DND-41 (cell line): ENCODE results near the gene TMEM14A.

ENCODE experiments used
- ATAC-seq: fragments of 200-7000 bp; cut with Tn5 transposase; 3 replicates; pipeline ENCODE4 v1.9.1; 2021; ENCODE audit warnings: low read depth; ENCODE audit not compliant: insufficient read depth
- DNase-seq: peaks from one replicate; pipeline ENCODE4 v3.0.0-alpha.2; 2020
- H2AFZ ChIP-seq: 2 replicates; pipeline ENCODE4 v1.6.0; 2012; ENCODE audit warnings: low read depth, low read length
- H3K27ac ChIP-seq: 2 replicates; pipeline ENCODE4 v1.5.1; 2012; ENCODE audit warnings: low read length, inconsistent platforms
- H3K27me3 ChIP-seq: fragments of 200-600 bp; sonication (generic); 2 replicates; pipeline ENCODE4 v1.6.0; 2012; ENCODE audit warnings: low read length, mild to moderate bottlenecking, inconsistent platforms; ENCODE audit not compliant: insufficient read depth, poor library complexity
- H3K36me3 ChIP-seq: 2 replicates; pipeline ENCODE4 v1.5.1; 2012; ENCODE audit warnings: low read length, inconsistent platforms; ENCODE audit not compliant: insufficient read depth
- H3K4me1 ChIP-seq: 2 replicates; pipeline ENCODE4 v1.5.1; 2012; ENCODE audit warnings: mild to moderate bottlenecking, low read length; ENCODE audit not compliant: insufficient read depth
- H3K4me2 ChIP-seq: 2 replicates; pipeline ENCODE4 v1.6.0; 2012; ENCODE audit warnings: mild to moderate bottlenecking, moderate library complexity, low read length, inconsistent platforms; ENCODE audit not compliant: insufficient read depth
- H3K4me3 ChIP-seq, 2 experiments: fragments of 200-600 bp in 1 of 2; shearing (Covaris generic) in 1 of 2; 2 replicates each; pipeline ENCODE4 v1.5.1; 2012 to 2016; ENCODE audit warnings: inconsistent platforms in 2 of 2, low read length in 2 of 2, mild to moderate bottlenecking in 2 of 2, low read depth in 1 of 2, moderate library complexity in 1 of 2
- H3K79me2 ChIP-seq: 2 replicates; pipeline ENCODE4 v1.6.0; 2012; ENCODE audit warnings: low read length, inconsistent platforms; ENCODE audit not compliant: insufficient read depth
- H3K9ac ChIP-seq: 2 replicates; pipeline ENCODE4 v1.6.0; 2012; ENCODE audit warnings: low read depth, mild to moderate bottlenecking, inconsistent platforms, low read length, moderate library complexity
- H3K9me3 ChIP-seq: 2 replicates; pipeline ENCODE4 v1.5.1; 2012; ENCODE audit warnings: low read length, moderate library complexity, mild to moderate bottlenecking, inconsistent platforms; ENCODE audit not compliant: insufficient read depth, severe bottlenecking
- H4K20me1 ChIP-seq: 2 replicates; pipeline ENCODE4 v1.6.0; 2012; ENCODE audit warnings: low read length; ENCODE audit not compliant: insufficient read depth
- EZH2 ChIP-seq: IDR thresholded peaks from 3 replicates; pipeline ENCODE4 v1.6.1; 2012; ENCODE audit warnings: borderline replicate concordance, low read depth, mild to moderate bottlenecking, moderate library complexity, low read length, inconsistent platforms; ENCODE audit not compliant: severe bottlenecking
- TF ChIP-seq, protein P1 (sequence below): IDR thresholded peaks from 2 replicates; pipeline ENCODE4 v1.5.1; 2012; ENCODE audit warnings: borderline replicate concordance, low read length, moderate library complexity, mild to moderate bottlenecking; ENCODE audit not compliant: poor library complexity, severe bottlenecking; ENCODE audit errors: extremely low read depth

TMEM14A gene

GRCh38 chr6:52670502-52671409 is at the start of gene TMEM14A:
Gene TMEM14A (plus strand): TSS chr6:52671113. CDS start chr6:52677103, 5,990 bp downstream.
- no peaks in the 10 kb centered on the region for H3K9me3 ChIP-seq
- peak within 1 kb of the TSS; percentile 60 to 87 for H3K4me3 ChIP-seq
- H3K27ac ChIP-seq: peak within 1 kb of the TSS; percentile 84
- peak within 1 kb of the TSS; percentile 62 for H3K9ac ChIP-seq
- H3K27me3 ChIP-seq: no peaks in the 10 kb centered on the region
- no peaks in the 10 kb centered on the region for H4K20me1 ChIP-seq
- H3K36me3 ChIP-seq: peaks cover 16% of the 10 kb centered on the region
- peaks cover 20% of the 10 kb centered on the region for H3K79me2 ChIP-seq
- H2AFZ ChIP-seq: peak within 1 kb of the TSS; percentile 96
- peak; percentile 93 for DNase-seq
- H3K4me1 ChIP-seq: peaks cover 53% of the 10 kb centered on the region
- peak within 1 kb of the TSS; percentile 95 for H3K4me2 ChIP-seq
- TF ChIP-seq EZH2: no peak
- TF ChIP-seq, protein P1, sequence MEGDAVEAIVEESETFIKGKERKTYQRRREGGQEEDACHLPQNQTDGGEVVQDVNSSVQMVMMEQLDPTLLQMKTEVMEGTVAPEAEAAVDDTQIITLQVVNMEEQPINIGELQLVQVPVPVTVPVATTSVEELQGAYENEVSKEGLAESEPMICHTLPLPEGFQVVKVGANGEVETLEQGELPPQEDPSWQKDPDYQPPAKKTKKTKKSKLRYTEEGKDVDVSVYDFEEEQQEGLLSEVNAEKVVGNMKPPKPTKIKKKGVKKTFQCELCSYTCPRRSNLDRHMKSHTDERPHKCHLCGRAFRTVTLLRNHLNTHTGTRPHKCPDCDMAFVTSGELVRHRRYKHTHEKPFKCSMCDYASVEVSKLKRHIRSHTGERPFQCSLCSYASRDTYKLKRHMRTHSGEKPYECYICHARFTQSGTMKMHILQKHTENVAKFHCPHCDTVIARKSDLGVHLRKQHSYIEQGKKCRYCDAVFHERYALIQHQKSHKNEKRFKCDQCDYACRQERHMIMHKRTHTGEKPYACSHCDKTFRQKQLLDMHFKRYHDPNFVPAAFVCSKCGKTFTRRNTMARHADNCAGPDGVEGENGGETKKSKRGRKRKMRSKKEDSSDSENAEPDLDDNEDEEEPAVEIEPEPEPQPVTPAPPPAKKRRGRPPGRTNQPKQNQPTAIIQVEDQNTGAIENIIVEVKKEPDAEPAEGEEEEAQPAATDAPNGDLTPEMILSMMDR: peak; percentile 27
- peak; percentile 99 for ATAC-seq

GRCh38 chr6:52621631-52622030 is 49.3 kb upstream of the TMEM14A start:
- Histone ChIP-seq H4K20me1 (no peaks in the 10 kb centered on the region), H3K4me1 (no peaks in the 10 kb centered on the region), H3K4me3 (no peak overlapping the region), H3K79me2 (no peaks in the 10 kb centered on the region), H3K9ac (no peak overlapping the region), H2AFZ (no peak overlapping the region), H3K4me2 (no peak overlapping the region), H3K27ac (no peak overlapping the region), H3K27me3 (no peaks in the 10 kb centered on the region), H3K36me3 (no peaks in the 10 kb centered on the region), H3K9me3 (no peaks in the 10 kb centered on the region)
- DNase-seq: no peak
- no peak for ATAC-seq
- TF ChIP-seq, protein P1: no peak
- no peak for TF ChIP-seq EZH2

GRCh38 chr6:52622810-52623209 is 48.1 kb upstream of the TMEM14A start:
- Histone ChIP-seq H3K4me2 (no peak overlapping the region), H3K4me3 (no peak overlapping the region), H3K36me3 (no peaks in the 10 kb centered on the region), H3K4me1 (no peaks in the 10 kb centered on the region), H3K27ac (no peak overlapping the region), H2AFZ (no peak overlapping the region), H3K9ac (no peak overlapping the region), H3K79me2 (no peaks in the 10 kb centered on the region), H3K27me3 (no peaks in the 10 kb centered on the region), H3K9me3 (no peaks in the 10 kb centered on the region), H4K20me1 (no peaks in the 10 kb centered on the region)
- ATAC-seq: no peak
- TF ChIP-seq EZH2: no peak
- TF ChIP-seq, protein P1: no peak
- DNase-seq: no peak
